Tibial nerve (tissue), 4 donors: ENCODE results near the gene ABLIM2.

ENCODE experiments used
- EP300 ChIP-seq, 2 donors: sonication (generic); formaldehyde crosslinking; IDR thresholded peaks; one replicate each; pipeline ENCODE4 v1.6.1; 2017; ENCODE audit warnings: antibody characterized with exemption in 2 of 2, mild to moderate bottlenecking in 1 of 2
- POLR2A ChIP-seq, 2 donors: fragments of 450-650 bp; IDR thresholded peaks; one replicate each; pipeline ENCODE4 v1.6.1; 2017; ENCODE audit warnings: antibody characterized with exemption in 2 of 2, mild to moderate bottlenecking in 2 of 2, moderate library complexity in 2 of 2
- TF ChIP-seq, protein P1 (sequence below), 5 experiments: fragments of 200-600 bp in 3 of 5; fragments of 450-650 bp in 2 of 5; sonication (generic) in 3 of 5; IDR thresholded peaks; one replicate each; pipeline ENCODE4 v1.5.1; 2016 to 2019; ENCODE audit warnings: antibody characterized with exemption in 5 of 5, mild to moderate bottlenecking in 3 of 5, moderate library complexity in 2 of 5

DNA sequence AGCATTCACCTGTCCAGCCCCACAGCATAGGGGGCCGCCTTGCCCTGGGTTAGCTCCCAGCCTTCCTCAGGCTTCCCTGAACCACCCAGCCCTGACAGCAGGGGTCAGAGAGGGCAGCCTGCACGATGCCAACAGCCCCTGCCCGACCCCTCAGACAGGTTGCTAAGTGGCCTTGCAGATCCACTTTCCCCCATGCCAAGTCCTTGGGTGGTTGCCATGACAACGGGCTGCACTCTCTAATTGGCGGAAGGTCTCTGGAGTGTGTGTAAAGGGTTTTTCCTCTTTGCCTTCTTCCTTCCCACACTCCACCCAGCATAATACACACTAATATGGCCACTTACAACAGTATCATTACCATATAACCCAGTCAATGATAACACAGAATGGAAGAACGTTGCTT, 119.3 kb downstream of the ABLIM2 start:
- TF ChIP-seq POLR2A (IDR thresholded peaks at IDR 0.05) (no peak), EP300 (IDR thresholded peaks at IDR 0.05) (no peak)
- TF ChIP-seq, protein P1, sequence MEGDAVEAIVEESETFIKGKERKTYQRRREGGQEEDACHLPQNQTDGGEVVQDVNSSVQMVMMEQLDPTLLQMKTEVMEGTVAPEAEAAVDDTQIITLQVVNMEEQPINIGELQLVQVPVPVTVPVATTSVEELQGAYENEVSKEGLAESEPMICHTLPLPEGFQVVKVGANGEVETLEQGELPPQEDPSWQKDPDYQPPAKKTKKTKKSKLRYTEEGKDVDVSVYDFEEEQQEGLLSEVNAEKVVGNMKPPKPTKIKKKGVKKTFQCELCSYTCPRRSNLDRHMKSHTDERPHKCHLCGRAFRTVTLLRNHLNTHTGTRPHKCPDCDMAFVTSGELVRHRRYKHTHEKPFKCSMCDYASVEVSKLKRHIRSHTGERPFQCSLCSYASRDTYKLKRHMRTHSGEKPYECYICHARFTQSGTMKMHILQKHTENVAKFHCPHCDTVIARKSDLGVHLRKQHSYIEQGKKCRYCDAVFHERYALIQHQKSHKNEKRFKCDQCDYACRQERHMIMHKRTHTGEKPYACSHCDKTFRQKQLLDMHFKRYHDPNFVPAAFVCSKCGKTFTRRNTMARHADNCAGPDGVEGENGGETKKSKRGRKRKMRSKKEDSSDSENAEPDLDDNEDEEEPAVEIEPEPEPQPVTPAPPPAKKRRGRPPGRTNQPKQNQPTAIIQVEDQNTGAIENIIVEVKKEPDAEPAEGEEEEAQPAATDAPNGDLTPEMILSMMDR (IDR thresholded peaks at IDR 0.05), result no peak
